Fibroblast of skin of abdomen (primary cell): ENCODE measurements around the gene DCUN1D4.
"Not testable (repeated sequence)": the region's sequence is repeated elsewhere in the genome, so short reads cannot be mapped to it uniquely, and the experiment has no call there.

Experiments used
- DNase-seq: peaks from one replicate; pipeline ENCODE4 v3.0.0-alpha.2; 2013

The DCUN1D4 gene

DNA sequence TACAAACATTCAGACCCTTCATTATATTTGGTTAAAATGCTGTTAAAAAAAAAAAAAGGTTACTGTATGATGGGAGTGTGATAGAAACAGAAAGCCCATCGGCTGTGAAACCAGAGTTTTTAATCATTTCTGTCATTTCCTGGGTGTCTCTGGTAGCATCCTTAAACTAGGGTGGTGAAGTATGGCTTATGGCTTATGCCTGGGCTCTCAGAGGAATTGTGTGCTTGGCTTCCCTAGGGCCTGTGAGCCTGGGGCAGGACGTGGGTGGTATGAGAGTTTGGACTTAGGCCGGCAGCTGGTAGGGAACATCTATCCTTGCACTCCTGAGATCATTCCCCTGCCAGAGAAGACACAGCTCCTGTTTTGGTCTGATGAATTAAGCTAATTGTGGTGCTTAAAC, 52.2 kb downstream of the DCUN1D4 start:
- DNase-seq = no peak

DNA sequence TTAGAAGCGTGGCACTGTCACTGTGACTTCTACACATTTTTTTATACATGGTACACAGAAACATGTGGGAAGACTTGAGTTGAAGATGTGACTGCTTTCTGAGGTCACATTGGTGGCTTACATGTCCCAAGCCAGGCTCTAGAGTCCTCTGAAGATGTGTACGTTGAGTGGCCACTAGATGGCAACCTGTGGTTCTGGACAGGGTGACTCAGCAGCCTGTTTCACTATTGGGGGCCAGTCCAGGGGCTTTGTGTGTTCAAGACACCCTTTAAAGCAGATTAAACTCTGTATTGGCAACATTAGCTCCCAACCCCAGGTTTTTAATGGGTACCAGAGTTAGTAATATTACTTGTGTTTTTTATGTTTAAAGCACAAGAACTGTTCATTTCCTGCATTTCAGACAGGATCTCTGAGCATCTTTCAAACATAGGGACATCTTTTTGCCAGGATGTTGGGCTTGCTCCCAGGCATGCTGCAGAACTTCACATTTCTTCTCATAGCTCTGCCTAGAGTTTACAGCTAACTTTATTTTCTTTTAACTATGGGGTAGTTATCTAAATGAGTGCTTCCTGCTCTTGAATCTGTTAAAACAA, 53.0 kb downstream of the DCUN1D4 start:
- DNase-seq = peak; percentile 66

DNA sequence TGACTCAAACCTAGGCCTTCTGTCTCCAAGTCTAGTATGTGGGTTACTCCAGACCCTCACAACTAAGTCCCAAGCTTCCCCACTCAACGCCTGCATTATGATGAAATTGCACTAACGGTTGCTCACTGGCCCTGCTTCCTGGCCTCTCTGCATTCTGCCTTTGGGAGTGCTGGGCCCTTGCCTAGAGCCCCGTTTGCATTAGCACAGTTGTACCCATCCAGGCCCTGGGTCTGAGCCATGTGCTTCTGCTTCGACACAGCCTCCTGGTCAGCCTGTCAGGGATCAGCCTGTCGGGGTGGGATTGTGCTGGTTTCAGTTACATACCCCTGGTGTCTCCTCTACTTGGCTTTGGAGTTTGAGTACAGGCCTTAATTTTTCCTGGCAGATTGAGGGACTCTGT, 58.4 kb downstream of the DCUN1D4 start:
- no peak for DNase-seq

DNA sequence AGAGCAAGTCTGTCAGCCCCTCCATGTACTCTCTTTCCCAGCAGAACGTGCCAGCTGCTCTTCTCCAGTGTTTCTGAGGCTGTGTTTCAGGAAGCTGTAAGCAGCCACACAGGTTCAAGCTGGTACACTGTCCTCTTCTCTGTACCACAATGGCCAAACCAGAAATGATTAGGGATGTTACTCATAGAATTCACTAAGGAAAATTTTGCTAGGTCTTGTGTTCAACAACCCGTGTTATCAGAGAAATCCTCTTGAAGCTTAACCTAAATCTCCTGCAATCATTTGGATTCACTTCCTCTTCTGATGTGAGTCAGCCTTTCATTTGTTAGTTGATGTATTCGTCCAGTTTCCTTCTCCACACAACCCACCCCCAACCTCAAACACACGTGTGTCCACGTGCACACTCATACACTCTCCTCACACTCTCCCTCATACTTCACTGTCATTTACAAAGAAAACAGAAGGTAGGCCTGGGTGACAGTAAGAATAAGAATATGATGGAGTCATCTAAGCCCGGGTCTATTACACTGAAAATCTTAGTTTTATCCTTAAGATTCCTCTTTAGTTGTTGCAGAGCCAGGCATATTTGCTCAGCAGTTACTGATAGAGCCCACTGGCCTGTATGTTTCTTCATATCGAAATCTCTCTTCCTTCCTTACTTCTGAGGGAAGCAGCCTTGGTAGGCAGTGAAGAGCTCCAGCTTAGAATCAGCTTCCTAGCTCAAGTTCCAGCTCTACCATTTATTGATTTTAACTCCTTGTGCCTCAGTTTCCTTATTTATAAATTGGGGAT, 63.4 kb downstream of the DCUN1D4 start:
- DNase-seq = no peak

DNA sequence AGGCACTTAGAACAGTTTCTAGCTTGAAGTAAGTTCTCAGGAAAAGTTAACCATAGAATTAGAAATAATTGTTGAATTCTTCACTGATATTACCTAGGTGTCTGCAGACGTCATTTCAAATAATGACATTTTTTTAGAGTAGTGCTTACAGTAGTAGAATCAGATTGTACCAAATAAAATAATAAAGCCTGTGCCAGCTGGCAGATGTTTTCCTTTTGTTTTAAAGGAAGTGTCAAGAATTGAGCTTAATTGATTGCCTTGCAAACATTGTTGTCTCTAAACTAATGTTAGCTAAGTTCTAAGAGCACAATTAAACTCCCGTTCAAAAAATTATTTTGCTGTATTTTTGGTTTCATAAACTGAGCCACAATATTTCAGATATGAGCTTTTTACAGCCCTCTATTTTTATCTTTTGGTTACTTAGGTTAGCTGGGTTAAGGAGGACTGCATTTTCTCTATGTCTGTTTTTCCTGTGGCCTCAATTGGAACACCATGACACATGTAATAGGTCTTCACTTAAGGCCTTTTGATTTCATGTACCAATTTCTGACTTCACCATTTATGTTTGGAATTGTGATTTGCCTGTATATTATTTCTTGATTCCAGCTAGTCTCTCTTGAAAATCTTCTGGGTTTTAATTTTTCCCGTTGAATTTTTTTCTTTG, 64.2 kb downstream of the DCUN1D4 start:
- DNase-seq = no peak

DNA sequence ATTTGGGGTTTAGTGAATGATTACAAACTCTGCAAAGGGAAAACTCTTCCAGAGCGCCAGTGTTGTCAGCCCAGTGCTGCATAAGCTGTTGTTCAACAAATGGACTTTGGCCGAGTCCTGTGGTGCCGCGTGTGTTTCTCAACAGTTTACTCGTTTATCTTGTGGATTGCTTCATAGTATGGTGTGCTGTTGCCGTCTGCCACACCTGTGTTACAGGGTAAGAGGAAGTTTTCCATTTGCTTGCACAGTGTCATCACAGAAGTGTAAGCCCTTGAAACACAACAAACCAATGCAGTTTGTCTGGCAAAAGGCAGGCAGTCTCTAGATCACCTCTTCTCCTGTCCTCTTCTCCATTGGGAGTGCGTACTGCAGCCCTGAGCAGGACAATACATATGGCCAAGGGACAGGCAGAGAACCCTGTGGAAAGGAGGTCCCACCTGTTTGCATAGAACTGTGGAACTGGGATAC, 66.3 kb downstream of the DCUN1D4 start:
- no peak for DNase-seq

DNA sequence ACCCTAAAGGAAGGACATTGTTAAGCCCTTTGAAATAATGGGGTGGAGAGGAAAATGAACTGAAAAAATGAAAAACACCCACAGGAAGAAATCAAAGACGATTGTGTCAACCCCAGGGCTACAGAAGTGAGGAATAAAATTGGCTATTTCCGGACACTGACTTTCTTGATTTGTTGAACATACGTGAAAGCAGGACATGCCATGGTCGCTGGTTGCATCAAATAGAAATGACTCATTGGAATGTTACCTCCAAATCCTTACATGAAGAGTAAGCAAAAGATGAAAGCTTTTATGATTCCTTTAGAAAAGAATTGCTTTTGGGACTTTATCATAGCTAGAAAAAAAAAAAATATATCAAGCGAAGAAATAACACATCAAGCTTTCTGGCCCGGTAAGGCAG, 75.3 kb downstream of the DCUN1D4 start:
- DNase-seq = peak; percentile 41

DNA sequence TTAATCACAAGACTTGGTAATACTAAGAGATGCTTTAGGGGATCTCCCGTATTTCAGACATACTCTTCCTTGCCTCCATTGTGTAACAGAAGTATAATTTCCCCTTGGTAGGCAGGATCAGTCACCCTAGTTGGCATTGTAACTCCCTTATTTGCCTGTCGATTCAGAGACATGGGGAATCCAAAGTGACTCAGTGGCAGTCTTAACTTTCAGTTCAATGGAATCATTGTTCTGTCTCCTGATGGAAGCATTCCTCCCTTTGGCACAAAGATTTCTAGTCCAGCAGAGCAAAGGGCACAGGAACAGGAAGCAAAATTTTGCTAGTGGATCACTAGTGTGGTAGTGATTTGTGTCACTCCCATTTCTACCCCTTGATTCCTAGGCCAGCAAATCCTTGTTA, 80.4 kb downstream of the DCUN1D4 start:
- no peak for DNase-seq

DNA sequence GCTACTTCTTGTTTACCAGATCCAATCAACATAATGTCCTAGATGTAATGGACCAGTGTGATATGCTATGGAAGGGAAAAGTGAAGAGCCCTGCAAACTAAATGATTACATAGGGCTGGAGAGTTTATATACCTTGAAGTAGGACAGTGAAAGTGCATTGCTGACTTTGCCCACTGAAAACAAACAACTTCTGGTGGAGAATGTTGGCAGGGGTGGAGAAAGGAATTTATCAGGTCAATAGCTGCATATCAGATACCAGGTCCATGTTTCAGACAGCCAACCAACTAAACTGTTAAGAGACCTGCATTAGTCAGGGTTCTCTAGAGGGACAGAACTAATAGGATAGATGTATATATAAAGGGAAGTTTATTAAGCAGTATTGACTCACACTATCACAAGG, 82.4 kb downstream of the DCUN1D4 start:
- no peak for DNase-seq

DNA sequence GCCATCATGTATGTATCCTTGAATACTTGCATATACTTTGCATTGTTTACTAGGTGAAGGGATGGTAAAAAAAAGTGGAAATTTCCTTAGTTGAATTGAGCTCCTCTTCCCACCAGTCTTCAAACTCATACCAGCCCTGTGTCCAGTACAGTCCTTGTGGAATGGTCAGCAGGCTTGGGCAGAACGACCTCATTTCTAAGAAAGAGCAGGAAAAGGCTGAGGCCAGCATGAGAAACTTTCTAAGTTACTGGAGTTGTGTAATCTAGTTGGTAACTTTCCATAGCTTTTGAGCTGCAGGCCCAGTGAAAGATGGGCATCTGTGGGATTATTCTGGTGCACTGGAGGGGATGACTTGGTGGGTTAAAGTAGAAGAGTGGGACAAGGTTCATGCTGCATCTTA, 87.6 kb downstream of the DCUN1D4 start:
- no peak for DNase-seq

DNA sequence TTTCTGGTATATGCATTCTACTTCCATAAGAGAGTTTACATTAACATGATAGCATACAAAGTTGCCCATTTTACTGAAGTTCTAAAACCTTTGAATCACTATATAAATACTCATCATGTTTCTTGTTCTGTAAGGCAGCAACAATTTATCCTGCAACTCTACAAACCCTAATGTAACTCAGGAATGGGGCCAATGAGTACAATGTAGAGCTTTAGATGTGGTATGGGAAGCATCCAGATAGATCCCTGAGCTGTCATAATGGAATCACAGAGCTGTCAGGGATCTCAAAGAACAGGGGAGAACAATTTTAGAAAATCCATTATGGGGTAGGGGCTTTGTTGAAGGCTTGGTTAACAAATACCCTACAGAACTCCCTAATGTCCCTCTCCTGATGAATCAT, 88.5 kb downstream of the DCUN1D4 start:
- peak; percentile 27 for DNase-seq

DNA sequence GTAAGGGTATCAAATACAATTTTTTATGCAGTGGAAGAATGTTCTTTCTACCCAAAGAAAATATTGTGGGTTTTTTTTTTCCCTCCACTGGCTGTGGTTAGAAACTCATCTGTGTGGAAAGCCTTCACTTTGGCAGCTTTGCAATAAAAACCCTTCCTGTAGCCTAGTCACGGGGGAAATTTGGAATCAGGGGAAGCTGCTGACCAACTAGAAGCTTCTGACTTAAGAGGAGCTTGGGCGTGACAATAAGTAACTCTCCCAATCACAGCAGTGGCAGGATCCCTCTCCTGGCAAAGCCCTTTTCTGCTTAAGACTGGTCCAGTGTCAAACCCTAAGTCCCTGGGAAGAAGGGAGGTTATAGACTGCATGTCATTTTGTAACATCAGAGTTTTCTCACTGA, 89.3 kb downstream of the DCUN1D4 start:
- peak; percentile 47 for DNase-seq

DNA sequence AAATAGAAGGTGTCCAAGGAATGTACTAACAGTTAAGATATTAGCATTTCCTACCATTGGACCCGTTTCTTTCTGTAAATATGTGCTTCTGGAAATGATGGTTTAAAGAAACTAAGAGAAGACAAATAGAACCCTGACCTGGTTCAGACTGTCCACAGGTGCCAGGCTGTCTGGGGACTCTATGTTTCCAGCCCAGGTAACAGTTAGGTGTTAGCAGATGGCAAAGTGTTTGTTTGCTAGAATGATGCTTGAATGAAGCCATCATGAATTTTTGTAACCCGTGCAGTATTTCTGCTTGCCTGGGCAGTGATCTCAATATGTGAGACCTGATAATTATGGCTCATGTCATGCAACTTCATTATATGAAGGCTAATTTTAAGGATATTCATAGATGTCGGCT, 89.7 kb downstream of the DCUN1D4 start:
- no peak for DNase-seq

DNA sequence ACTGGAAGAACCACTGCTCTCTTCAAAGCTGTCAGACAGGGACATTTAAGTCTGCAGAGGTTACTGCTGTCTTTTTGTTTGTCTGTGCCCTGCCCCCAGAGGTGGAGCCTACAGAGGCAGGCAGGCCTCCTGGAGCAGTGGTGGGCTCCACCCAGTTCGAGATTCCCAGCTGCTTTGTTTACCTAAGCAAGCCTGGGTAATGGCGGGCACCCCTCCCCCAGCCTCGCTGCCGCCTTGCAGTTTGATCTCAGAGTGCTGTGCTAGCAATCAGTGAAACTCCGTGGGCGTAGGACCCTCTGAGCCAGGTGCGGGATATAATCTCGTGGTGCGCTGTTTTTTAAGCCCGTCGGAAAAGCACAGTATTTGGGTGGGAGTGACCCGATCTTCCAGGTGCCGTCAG, 97.5 kb downstream of the DCUN1D4 start:
- not testable (repeated sequence) for DNase-seq

DNA sequence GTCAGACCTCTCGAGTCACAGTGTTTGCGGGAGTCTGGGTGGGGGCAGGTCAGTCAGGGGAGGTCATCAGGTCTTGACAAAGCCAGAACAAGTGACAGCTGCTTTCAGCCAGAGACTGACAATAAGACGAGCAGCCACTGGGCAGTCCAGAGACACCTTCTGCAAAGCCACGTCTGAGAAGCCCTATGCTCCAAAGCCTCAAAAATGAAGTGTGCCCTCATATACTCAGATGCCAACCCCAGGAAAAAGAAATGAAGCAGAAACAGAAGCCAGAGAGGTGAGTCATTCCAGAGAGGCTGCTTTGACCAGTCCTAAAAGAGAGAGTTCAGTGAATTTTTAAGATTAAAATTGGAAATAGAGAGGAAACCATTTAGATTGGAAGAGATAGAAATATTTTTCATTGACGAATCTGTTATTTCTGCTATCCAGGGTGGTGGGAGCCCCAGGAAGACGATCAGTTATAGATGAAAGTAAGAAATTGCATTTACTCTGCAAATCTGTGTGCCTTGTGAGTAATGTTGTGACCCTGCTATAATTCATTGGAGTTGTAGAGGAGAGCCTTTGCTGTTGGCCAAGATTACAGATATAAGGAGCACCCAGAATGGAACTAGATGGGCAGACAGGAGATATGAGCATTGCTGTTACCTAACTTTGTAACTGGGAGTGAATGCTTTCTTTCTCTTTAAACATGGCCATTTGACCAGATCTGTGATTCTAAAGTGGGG, 99.3 kb downstream of the DCUN1D4 start:
- no peak for DNase-seq

DNA sequence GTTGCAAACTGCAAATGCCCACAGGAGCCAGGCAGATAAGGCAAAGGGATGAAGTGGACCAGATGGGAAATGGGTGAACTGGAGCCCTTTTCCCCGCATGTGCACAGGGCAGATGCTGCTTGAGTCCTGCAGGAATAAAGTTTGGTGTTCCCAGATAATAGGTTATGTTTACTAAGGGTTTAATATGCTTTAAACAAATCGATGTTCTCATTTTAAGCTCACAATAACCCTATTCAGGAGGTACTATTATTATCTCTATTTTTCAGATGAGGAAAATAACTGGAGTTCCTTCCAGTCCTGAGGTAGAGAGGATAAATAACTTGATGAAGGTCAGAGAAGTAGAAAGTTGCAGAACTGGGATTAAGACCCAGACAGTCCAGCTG, 99.9 kb downstream of the DCUN1D4 start:
- DNase-seq = no peak

DNA sequence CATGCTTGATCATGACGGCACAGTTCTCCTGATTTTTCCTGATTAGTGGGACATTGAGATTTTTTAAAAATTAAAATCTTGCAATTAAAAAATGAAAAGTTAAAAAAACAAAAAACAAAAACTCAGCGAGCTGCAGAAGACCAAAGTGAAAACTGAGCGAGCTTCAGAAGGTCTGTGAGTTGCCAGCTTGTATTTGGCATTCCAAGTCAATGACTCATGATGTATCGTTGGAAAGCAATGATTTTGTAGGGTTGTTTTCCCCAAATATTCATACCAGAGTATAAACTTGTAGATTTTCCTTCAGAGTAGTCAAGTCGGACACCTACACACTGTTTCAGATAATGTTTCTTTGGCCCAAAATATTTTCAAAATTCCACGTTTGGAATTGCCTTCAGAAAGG, 100.3 kb downstream of the DCUN1D4 start:
- DNase-seq = peak; percentile 12

DNA sequence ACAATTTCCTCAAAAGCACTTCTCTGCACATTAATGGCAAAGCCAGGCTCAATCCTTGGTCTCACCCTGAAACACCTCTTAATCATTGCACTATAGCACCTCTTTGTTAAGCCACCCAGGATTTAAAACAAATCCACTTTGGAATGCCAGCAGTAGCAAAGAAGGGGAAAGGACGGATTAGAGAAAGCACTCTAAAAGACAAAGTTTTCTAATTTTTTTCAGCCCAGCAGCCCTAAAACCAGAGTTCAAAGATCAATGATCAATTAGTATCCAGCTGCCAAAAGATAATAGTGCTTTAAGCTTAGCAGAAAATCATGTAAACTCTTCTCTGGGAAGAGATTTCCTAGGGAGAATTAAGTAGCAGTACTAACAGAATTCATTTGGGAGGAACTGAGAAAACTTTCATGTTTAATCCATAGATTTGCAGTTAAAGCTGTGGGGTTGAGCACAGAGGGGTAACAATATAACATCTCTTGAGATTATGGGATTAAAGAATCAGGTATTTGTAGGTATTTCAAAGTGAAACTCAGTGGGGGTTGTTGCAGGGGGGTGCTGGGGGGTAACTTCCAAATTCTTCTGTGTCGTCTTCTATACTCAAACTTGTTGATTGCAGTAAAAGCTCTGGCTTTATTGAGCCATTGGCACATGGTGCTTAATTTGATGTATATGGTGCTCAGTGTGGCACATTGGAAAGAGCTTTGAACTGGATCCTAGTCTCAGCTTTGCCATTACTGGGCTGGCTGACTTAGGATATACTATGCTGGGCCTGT, 115.4 kb downstream of the DCUN1D4 start:
- DNase-seq = no peak

DNA sequence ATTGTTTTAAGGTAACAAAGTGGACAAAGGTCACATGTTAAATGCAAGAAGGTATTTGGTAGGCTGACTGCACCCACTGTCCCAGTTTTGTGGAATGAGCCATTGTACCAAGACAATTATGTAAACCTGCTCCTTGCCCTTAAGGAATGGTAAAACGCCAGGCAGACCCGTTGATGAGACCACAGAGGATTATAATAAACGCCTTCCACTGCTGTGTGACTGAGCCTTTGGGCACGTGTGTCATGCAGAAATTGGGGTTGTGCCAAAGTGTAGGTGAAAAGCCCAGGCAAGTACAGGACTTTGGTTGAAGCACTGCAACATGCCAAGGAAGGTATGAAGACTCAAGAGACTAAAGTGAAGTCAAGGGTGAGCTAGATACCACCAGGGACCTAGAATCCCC, 117.5 kb downstream of the DCUN1D4 start:
- no peak for DNase-seq

DNA sequence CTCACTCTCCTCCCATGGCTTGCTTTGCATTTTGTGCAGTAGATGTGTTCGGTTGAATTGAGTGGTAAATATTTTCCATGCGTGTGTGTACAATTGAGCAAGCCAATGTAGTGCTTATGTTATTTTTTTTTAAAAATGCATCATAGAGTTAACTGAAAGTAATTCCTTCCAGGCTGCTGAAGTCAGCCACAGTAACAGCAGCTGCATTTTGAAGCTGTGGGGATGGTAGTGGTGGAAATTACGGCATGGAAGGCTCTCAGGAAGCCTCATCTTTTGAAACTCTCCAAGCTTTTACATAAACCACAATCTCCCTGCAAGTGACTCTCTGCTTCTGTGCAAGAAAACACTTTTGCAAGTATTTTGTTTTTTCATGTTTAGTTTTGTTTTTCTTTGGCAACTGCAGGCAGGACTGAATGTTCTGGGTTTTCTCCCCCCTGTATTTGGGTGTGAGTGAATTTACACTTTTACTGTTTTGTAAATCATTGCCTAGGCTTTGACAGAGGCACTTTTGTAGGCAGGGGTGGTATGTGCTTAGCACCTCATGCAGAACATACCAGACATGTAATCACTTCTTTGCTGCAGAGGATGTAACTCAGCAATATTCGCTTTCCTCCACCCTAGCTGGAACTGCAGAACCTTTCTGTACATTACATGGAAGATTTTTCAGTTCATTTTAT, 121.0 kb downstream of the DCUN1D4 start:
- DNase-seq = no peak

DNA sequence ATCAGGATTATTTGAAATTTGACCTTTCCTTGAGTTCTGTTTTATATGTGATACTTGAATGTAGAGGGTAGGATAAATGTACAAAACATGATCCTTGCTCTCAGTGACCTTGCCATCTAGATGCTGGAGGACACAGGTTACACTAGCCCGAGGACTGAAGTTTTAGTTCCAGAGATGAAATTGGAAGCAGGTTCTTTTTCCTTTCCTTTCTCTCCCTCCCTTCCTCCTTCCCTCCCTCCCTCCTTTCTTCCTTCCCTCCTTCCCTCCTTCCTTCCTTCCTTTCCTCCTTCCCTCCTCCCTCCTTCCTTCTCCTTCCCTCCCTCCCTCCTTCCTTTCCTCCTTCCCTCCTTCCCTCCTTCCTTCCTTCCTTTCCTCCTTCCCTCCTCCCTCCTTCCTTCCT, 122.9 kb downstream of the DCUN1D4 start:
- DNase-seq = no peak
